ENCODE results near the gene LRRC8D. TPM values are rescaled to one million over a fixed set of nuclear protein-coding genes. Genes with fewer than 3 reads are reported as not detected.

Gene LRRC8D
- total RNA-seq, 4 donors from 2014 or later, result 4.7 to 8.5 (median 6.5) TPM

- H3K27me3 ChIP-seq, result no peaks in the 10 kb centered on the region
- peaks cover 0 to 2% (median 0%) of the 10 kb centered on the region in 3 donors for H3K4me1 ChIP-seq
- no peaks in the 10 kb centered on the region for H3K36me3 ChIP-seq
- no peak overlapping the region for H3K4me3 ChIP-seq
- TF ChIP-seq EP300 (IDR thresholded peaks at IDR 0.05), result no peak
- no peak for TF ChIP-seq CTCF (IDR thresholded peaks at IDR 0.05)
- TF ChIP-seq POLR2AphosphoS5 (IDR thresholded peaks at IDR 0.05), result no peak
- TF ChIP-seq POLR2A (IDR thresholded peaks at IDR 0.05), result no peak
- ATAC-seq, result no peak
- H3K9me3 ChIP-seq, result no peaks in the 10 kb centered on the region
- 62 to 76% methylated on average over 6 to 7 of the region's 7 CpGs for WGBS, 2 donors (ENCODE audit: low coverage in 1 of 2)
- H3K27ac ChIP-seq, result no peak overlapping the region
Observed at GRCh38 chr1:89898695-89899470, 78.1 kb downstream of the LRRC8D start.

- no peak for TF ChIP-seq CTCF (IDR thresholded peaks at IDR 0.05)
- no peak for TF ChIP-seq EP300 (IDR thresholded peaks at IDR 0.05)
- TF ChIP-seq POLR2AphosphoS5 (IDR thresholded peaks at IDR 0.05), result no peak
- no peak for TF ChIP-seq POLR2A (IDR thresholded peaks at IDR 0.05)
- no peak for ATAC-seq
- no peak overlapping the region for H3K27ac ChIP-seq
- H3K4me3 ChIP-seq, result no peak overlapping the region
- H3K4me1 ChIP-seq, result peaks cover 0 to 8% (median 5%) of the 10 kb centered on the region in 3 donors
- WGBS, 2 donors (ENCODE audit: low coverage in 1 of 2), result 80 to 100% methylated on average over 1 to 2 of the region's 2 CpGs
- no peaks in the 10 kb centered on the region for H3K9me3 ChIP-seq
- H3K36me3 ChIP-seq, result no peaks in the 10 kb centered on the region
- no peaks in the 10 kb centered on the region for H3K27me3 ChIP-seq
Observed at GRCh38 chr1:89900323-89900722, 79.5 kb downstream of the LRRC8D start.

GRCh38 chr1:89900791-89901708 is 80.2 kb downstream of the LRRC8D start:
- Histone ChIP-seq H3K27ac (no peak overlapping the region), H3K27me3 (no peaks in the 10 kb centered on the region)
- 94% methylated on average over 3 to 4 of the region's 6 CpGs for WGBS, 2 donors (ENCODE audit: low coverage in 1 of 2)

GRCh38 chr1:89901957-89902669 is 81.3 kb downstream of the LRRC8D start:
- no peak for ATAC-seq
- Histone ChIP-seq H3K27me3 (no peaks in the 10 kb centered on the region), H3K36me3 (no peaks in the 10 kb centered on the region), H3K4me1 (peaks cover 5 to 17% (median 11%) of the 10 kb centered on the region in 3 donors), H3K27ac (no peak overlapping the region), H3K9me3 (no peaks in the 10 kb centered on the region), H3K4me3 (no peak overlapping the region)
- TF ChIP-seq POLR2A (IDR thresholded peaks at IDR 0.05), result no peak
- TF ChIP-seq POLR2AphosphoS5 (IDR thresholded peaks at IDR 0.05), result no peak
- no peak for TF ChIP-seq CTCF (IDR thresholded peaks at IDR 0.05)
- TF ChIP-seq EP300 (IDR thresholded peaks at IDR 0.05), result no peak
- 96 to 100% methylated on average over 3 to 6 of the region's 9 CpGs for WGBS, 2 donors (ENCODE audit: low coverage in 1 of 2)

More at GRCh38 chr1:89900791-89901708, 80.2 kb downstream of the LRRC8D start:
- Histone ChIP-seq H3K36me3 (no peaks in the 10 kb centered on the region), H3K4me3 (no peak overlapping the region), H3K4me1 (peaks cover 0 to 8% (median 5%) of the 10 kb centered on the region in 3 donors), H3K9me3 (no peaks in the 10 kb centered on the region)
- TF ChIP-seq POLR2A (IDR thresholded peaks at IDR 0.05), result no peak
- TF ChIP-seq POLR2AphosphoS5 (IDR thresholded peaks at IDR 0.05), result no peak
- no peak for TF ChIP-seq CTCF (IDR thresholded peaks at IDR 0.05)
- TF ChIP-seq EP300 (IDR thresholded peaks at IDR 0.05), result no peak
- no peak for ATAC-seq
